K562 (cell line): ENCODE measurements around the gene IL1R1. TPM values are rescaled to one million over a fixed set of nuclear protein-coding genes. Genes with fewer than 3 reads are reported as not detected.

Experiments
- ATAC-seq: fragments of 200-7000 bp; cut with Tn5 transposase; 3 replicates; pipeline ENCODE4 v1.9.1; 2020; ENCODE audit warnings: moderate library complexity
- BruUV-seq: library from RNA; stranded (reverse); fragments of 400-500 nt; replicated peaks from 2 replicates; lab custom pipeline; 2021; lab: Mats Ljungman, UMichigan
- CTCF ChIA-PET: fragments of 300-600 bp; formaldehyde crosslinking; extraction: SDS; loops from one replicate; lab custom pipeline; 2021; ENCODE audit warnings: low intra/inter-chr PET ratio; lab: Yijun Ruan, JAX
- POLR2A ChIA-PET: fragments of 300-600, 350-650 bp; sonication (Branson Sonifier 250); formaldehyde crosslinking; extraction: SDS; loops from one replicate; lab custom pipeline; 2021; ENCODE audit warnings: antibody characterized with exemption, inconsistent platforms; lab: Yijun Ruan, JAX
- DNase-seq, 4 experiments: peaks; one replicate each; pipeline versions ENCODE4 v3.0.0 to v3.0.0-alpha.2; 2011 to 2018; ENCODE audit warnings: low spot score in 3 of 4, mixed read lengths in 3 of 4; ENCODE audit errors: extremely low read depth in 1 of 4
- FAIRE-seq: peaks from 2 replicates; lab custom pipeline; 2011; peaks lifted over from hg19 to GRCh38; lab: Jason Lieb, UNC
- H2AFZ ChIP-seq: 2 replicates; pipeline ENCODE4 v1.6.0; 2011; ENCODE audit warnings: low read depth, low read length, control low read depth, inconsistent platforms
- H3K27ac ChIP-seq: fragments of 200-600 bp; 3 replicates; pipeline ENCODE4 v1.8.0; 2011; ENCODE audit warnings: low read depth, mild to moderate bottlenecking, control low read depth, inconsistent platforms, low read length, moderate library complexity, mixed read lengths; ENCODE audit errors: extremely low read depth
- H3K27me3 ChIP-seq, 2 experiments: fragments of 300-600 bp in 1 of 2; 2 replicates in 1 of 2; 3 replicates in 1 of 2; pipeline versions ENCODE4 v1.6.0 to v1.8.0; 2011; ENCODE audit warnings: inconsistent platforms in 2 of 2, low read length in 2 of 2, mild to moderate bottlenecking in 1 of 2, mixed read lengths in 1 of 2, moderate library complexity in 1 of 2; ENCODE audit not compliant: control insufficient read depth in 2 of 2, insufficient read depth in 2 of 2
- H3K36me3 ChIP-seq: fragments of 300-600 bp; 3 replicates; pipeline ENCODE4 v1.8.0; 2011; ENCODE audit warnings: mild to moderate bottlenecking, low read length, inconsistent platforms; ENCODE audit not compliant: control insufficient read depth, insufficient read depth
- H3K4me1 ChIP-seq, 2 experiments: fragments of 200-600 bp in 1 of 2; replicated peaks in 1 of 2; 2 replicates in 1 of 2; 3 replicates in 1 of 2; pipeline versions ENCODE4 v1.5.1 to v1.8.0; 2011; ENCODE audit warnings: inconsistent platforms in 2 of 2, low read length in 2 of 2, mild to moderate bottlenecking in 1 of 2, mixed read lengths in 1 of 2, moderate library complexity in 1 of 2; ENCODE audit not compliant: control insufficient read depth in 2 of 2, insufficient read depth in 2 of 2
- H3K4me2 ChIP-seq: 2 replicates; pipeline ENCODE4 v1.6.1; 2011; ENCODE audit warnings: low read length, control low read depth, inconsistent platforms, mixed read lengths; ENCODE audit not compliant: insufficient read depth
- H3K4me3 ChIP-seq: fragments of 200-600 bp; sonication (generic), shearing (Covaris generic); 2 replicates; pipeline ENCODE4 v1.5.1; 2016; ENCODE audit warnings: control low read depth, inconsistent platforms
- H3K79me2 ChIP-seq: fragments of 200-600 bp; 3 replicates; pipeline ENCODE4 v1.8.0; 2011; ENCODE audit warnings: low read length, inconsistent platforms; ENCODE audit not compliant: control insufficient read depth, insufficient read depth
- H3K9ac ChIP-seq, 2 experiments: 2 replicates each; pipeline versions ENCODE4 v1.6.0 to v1.6.1; 2011; ENCODE audit warnings: low read depth in 2 of 2, low read length in 2 of 2, control low read depth in 1 of 2, inconsistent platforms in 1 of 2, mild to moderate bottlenecking in 1 of 2, mixed read lengths in 1 of 2; ENCODE audit not compliant: insufficient read depth in 1 of 2
- H3K9me1 ChIP-seq: one replicate; pipeline ENCODE4 v1.6.0; 2011; ENCODE audit warnings: inconsistent platforms, mild to moderate bottlenecking, low read length, moderate library complexity; ENCODE audit not compliant: control insufficient read depth, insufficient read depth
- H3K9me3 ChIP-seq: replicated peaks from 2 replicates; pipeline ENCODE4 v1.5.1; 2011; ENCODE audit warnings: low read depth, low read length, inconsistent platforms; ENCODE audit not compliant: control insufficient read depth, insufficient read depth
- H4K20me1 ChIP-seq: replicated peaks from 2 replicates; pipeline ENCODE4 v1.6.1; 2011; ENCODE audit warnings: low read length, inconsistent platforms, mixed read lengths; ENCODE audit not compliant: control insufficient read depth, insufficient read depth
- BMI1 ChIP-seq: fragments of 150-350 bp; IDR thresholded peaks from 2 replicates; pipeline ENCODE4 v1.6.1; 2014; ENCODE audit warnings: low read length
- CHCHD3 ChIP-seq: fragments of 250-450 bp; sonication (Bioruptor Pico); IDR thresholded peaks from 2 replicates; pipeline ENCODE4 v2.1.2; 2022; ENCODE audit warnings: mild to moderate bottlenecking
- HNRNPUL1 ChIP-seq: fragments of 200-400 bp; formaldehyde crosslinking; IDR thresholded peaks from 2 replicates; pipeline ENCODE4 v1.6.1; 2017; ENCODE audit warnings: low read length
- PPARD ChIP-seq: fragments of 250-450 bp; sonication (Bioruptor Pico); IDR thresholded peaks from 2 replicates; pipeline ENCODE4 v1.8.0; 2022; ENCODE audit warnings: inconsistent platforms, mild to moderate bottlenecking, moderate library complexity
- SIX5 ChIP-seq, 2 experiments: IDR thresholded peaks; 2 replicates each; pipeline ENCODE4 v1.6.1; 2011; ENCODE audit warnings: low read length in 2 of 2, borderline replicate concordance in 1 of 2, low read depth in 1 of 2, mild to moderate bottlenecking in 1 of 2, moderate library complexity in 1 of 2; ENCODE audit not compliant: insufficient read depth in 1 of 2
- SMARCB1 ChIP-seq: IDR thresholded peaks from 2 replicates; pipeline ENCODE4 v1.6.1; 2011; ENCODE audit warnings: improper control_type of control experiment, low read depth; ENCODE audit not compliant: insufficient read length
- ZNF507 ChIP-seq: conservative IDR thresholded peaks from 2 replicates; pipeline ENCODE4 v1.6.1; 2017; ENCODE audit warnings: missing genetic modification characterization, missing compliant biosample characterization
- WGBS: fragments of 100-300 bp; shearing (Covaris generic); methylation state at CpG from one replicate; pipeline ENCODE4 v1.1.6; 2016; ENCODE audit warnings: low coverage, mixed read lengths; ENCODE audit not compliant: insufficient coverage; ENCODE audit errors: missing lambda C conversion rate; 5-methylcytosine and 5-hydroxymethylcytosine counted together
- in situ Hi-C: fragments of 300-500 bp; cut with MboI; formaldehyde crosslinking; loops from 4 replicates; pipeline ENCODE4 v1.15.0; 2018; ENCODE audit warnings: inconsistent platforms, mixed read lengths
- intact Hi-C: fragments of 100-400 bp; cut with micrococcal nuclease; formaldehyde crosslinking; loops from 2 replicates; pipeline ENCODE4 v1.14.2; 2022
- polyA plus RNA-seq, 8 experiments: library from polyadenylated mRNA; depleted of rRNA in 4 of 8; stranded (reverse) in 5 of 8; unstranded in 3 of 8; fragments of >200 nt; fragmentation: Nextera tagmentation in 2 of 8; fragmentation: Illumina TruSeq in 1 of 8; extraction: Ambion mirVana in 2 of 8; extraction: Trizol in 1 of 8; gene quantifications; 2 replicates each; pipeline versions ENCODE4 v1.2.1 to v1.2.3, GENCODE V29; 2011 to 2014; ENCODE audit warnings: inconsistent platforms in 1 of 8, missing spikeins in 1 of 8
- total RNA-seq, 7 experiments: library from RNA; depleted of rRNA in 6 of 7; stranded (reverse); fragments of >200 nt in 6 of 7; fragmentation: Illumina TruSeq in 2 of 7; extraction: Trizol in 2 of 7; gene quantifications; 2 replicates each; pipeline versions ENCODE4 v1.2.1 to v1.2.3, GENCODE V29; 2011 to 2021; ENCODE audit warnings: low replicate concordance in 1 of 7

The IL1R1 gene
- total and polyA plus RNA-seq, 9 of the 15 experiments (the other 6 are each of a cell fraction or from before 2014, with no cell fraction given) = 0.81 to 3.9 (median 1.6) TPM

DNA sequence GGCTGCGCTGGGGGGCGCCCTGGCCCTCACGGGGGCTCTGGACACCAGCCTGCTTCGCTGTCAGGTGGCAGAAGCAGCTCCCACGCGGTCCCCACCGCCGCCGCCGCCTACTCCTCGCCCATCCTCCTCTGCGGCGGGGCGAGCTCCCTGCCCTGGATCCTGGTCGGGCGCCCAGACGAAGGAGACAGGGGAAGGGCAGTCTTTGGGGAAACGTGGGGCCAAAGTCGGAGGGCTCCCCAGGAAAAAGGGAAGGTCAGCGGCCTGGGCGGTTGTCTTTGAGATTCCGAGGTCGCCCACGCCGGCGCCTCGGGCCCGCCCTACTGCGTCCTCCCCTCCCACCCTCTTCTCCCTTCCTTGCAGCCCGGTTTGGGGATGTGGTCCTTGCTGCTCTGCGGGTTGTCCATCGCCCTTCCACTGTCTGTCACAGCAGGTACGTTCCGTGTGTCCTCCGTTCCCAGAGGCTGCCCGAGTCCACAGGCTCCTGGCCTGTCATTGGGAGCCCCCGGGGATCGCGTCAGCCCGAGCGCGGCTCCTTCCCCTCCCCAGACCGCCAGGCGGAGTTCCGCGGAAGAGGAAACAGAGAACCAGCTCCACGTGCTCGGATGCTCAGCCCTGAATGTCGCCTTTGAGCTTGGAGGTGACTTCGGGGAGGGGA is 45.1 kb downstream of the IL1R1 start:
- Histone ChIP-seq H3K9me3 (no peaks in the 10 kb centered on the region), H3K79me2 (no peaks in the 10 kb centered on the region), H3K4me2 (no peak overlapping the region), H4K20me1 (no peaks in the 10 kb centered on the region), H3K9me1 (no peaks in the 10 kb centered on the region), H3K27ac (no peak overlapping the region), H3K36me3 (no peaks in the 10 kb centered on the region), H2AFZ (0 out of 2 replicates have a peak overlapping the region, but pooled peaks have one; percentile 9), H3K4me3 (no peak overlapping the region), H3K27me3 (no peaks in the 10 kb centered on the region), H3K4me1 (peaks cover 0 to 3% of the 10 kb centered on the region in 2 experiments; a peak in 1 of 5 replicates), H3K9ac (no peak overlapping the region)
- FAIRE-seq (no peak), ATAC-seq (no peak), DNase-seq (no peak)
- in situ Hi-C loops (no loop called here), intact Hi-C loops (loop anchor here (5.0 kb wide), 1 partner anchor 55 kb away; no protein-coding TSS in a partner anchor)
- ChIA-PET CTCF (no interaction called here), POLR2A (interaction anchor here (0.6 kb wide), 1 partner anchor 167 kb away, joined by 3 read pairs; no protein-coding TSS in a partner anchor)
- TF ChIP-seq BMI1 (no peak), SMARCB1 (no peak), ZNF507 (tag) (no peak), HNRNPUL1 (no peak), SIX5 (IDR thresholded peaks at IDR 0.05; ENCODE audit: borderline replicate concordance in 1 of 2, insufficient read depth in 1 of 2, low read depth in 1 of 2, low read length in 2 of 2) (no peak), CHCHD3 (CRISPR knock-in tag) (no peak), PPARD (no peak)
- no TSS peak for BruUV-seq
- WGBS = 55% methylated on average over 35 of the region's 50 CpGs
